ENCODE measurements around the gene FCN1.

- TF ChIP-seq CTCF (IDR thresholded peaks at IDR 0.05) (no peak), POLR2A (IDR thresholded peaks at IDR 0.05) (no peak)
Observed at GRCh38 chr9:134887219-134887618, 30.5 kb downstream of the FCN1 start.

All from testis (tissue), 2 donors.